Measurements from ENCODE around the gene ALKBH3.

Gene ALKBH3

DNA sequence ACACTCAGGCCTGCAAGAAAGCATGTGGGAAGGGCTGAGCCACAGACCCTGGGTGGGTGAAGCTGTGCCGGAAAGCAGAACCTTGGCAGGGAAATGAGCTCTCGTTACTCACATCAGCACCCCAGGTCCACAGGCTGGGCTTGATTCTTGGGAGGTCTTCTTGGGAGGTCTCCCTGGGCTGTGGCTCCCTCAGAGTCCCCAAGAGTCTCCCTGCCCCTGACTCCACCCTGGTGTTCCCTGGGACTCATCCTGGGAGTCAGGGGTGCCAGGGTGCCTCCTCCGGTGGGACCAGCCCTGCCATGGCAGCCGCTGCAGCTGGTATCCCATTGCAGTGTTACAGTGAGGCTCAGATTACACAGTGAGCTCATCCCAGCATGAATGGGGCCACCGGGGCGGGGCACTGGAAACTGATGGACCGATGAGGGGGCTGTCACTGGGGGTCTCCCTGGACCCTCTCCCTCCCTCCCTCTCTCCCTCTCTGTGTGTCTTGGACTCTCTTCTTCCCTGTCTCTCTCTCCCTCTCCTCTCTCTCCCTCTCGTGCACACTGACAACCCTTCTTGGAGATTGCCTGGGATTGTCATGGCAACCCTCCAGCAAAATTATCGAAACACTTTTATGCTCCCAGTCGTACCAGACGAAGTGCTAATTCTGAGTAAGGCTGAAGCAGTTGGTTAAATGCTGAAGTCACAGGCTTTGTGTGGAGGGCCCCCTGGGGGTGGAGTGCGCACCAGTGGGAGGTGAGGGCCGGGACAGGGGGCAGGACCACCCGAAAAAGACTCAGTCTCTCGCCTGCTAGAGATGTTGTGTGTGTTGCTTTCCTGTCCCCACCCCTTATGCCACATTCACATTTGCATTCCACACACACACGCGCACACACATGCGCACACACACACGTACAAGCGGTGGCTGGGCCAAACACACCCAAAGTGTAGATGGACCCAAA is 53.2 kb downstream of the ALKBH3 start:
- TF ChIP-seq, protein P1, sequence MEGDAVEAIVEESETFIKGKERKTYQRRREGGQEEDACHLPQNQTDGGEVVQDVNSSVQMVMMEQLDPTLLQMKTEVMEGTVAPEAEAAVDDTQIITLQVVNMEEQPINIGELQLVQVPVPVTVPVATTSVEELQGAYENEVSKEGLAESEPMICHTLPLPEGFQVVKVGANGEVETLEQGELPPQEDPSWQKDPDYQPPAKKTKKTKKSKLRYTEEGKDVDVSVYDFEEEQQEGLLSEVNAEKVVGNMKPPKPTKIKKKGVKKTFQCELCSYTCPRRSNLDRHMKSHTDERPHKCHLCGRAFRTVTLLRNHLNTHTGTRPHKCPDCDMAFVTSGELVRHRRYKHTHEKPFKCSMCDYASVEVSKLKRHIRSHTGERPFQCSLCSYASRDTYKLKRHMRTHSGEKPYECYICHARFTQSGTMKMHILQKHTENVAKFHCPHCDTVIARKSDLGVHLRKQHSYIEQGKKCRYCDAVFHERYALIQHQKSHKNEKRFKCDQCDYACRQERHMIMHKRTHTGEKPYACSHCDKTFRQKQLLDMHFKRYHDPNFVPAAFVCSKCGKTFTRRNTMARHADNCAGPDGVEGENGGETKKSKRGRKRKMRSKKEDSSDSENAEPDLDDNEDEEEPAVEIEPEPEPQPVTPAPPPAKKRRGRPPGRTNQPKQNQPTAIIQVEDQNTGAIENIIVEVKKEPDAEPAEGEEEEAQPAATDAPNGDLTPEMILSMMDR (IDR thresholded peaks at IDR 0.05; ENCODE audit: low read depth, low read length): no peak
- peak overlapping the region; percentile 34; the same call in 1 of the 2 replicates for H3K4me3 ChIP-seq (ENCODE audit: low read depth, low read length)

DNA sequence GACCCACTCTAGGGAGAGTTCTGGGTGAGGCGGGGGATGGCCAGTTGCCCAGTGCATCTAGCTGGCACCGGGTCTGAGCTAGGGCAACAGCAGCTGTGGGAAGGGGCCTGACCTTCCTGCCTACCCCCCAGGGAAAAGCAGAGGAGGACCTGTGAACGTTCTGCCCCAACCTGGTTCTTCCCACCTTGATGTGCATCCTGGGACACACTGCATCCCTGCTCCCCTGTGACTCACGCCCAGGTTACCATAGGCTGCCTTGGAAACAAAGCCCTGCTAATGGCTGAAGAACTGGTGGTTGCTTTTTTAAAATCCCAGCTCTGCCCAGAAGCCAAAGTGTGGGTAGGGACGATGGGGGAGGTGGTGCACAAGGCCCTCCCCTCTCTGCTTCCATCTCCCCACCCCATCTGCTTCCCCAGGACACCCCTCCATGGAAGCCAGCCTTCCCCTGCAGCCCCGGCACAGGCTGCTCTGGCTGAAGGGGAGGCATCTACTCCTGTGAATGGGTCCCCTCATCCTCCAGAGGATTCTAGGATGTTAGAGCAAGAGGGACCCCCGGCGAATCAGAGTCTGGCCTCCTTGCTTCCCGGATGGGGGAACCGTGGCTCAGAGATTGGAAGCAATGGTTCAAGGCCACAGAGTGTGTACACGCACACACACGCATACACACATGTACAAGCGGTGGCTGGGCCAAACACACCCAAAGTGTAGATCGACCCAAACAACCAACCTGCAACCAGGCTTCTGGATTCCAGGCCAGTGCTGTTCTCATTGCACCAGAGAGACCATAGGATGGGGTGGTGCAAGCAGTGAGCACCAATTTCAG is 54.2 kb downstream of the ALKBH3 start:
- TF ChIP-seq, protein P1 (IDR thresholded peaks at IDR 0.05; ENCODE audit: low read depth, low read length): no peak

DNA sequence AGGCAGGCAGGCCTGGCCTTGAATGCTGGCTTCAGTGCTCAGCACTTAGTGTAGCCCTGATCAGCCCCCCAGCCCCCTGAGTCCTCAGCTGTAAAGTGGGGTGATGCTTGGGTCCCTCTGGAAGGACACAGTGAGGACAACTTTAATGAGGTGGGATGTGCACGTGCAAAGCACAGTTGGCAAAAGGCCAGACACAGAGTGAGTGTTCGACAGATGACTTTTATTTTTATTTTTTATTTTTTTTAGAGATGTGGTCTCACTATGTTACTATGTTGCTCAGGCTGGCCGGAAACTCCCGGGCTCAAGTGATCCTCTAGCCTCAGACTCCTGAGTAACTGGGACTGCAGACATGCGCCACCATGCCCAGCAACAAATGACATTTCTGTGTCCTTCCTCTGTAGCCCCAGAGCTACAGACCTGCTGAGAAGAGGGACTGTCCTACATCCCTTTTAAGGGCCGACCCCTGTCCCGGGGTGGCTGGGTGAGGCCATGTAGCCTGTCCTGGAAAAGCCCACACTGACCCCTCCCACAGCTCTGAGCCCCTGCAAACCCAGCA is 54.9 kb downstream of the ALKBH3 start:
- no peak overlapping the region for H3K4me3 ChIP-seq (ENCODE audit: low read depth, low read length)
- TF ChIP-seq, protein P1 (IDR thresholded peaks at IDR 0.05; ENCODE audit: low read depth, low read length): no peak

More for the DNA sequence above, 54.2 kb downstream of the ALKBH3 start:
- no peak overlapping the region for H3K4me3 ChIP-seq (ENCODE audit: low read depth, low read length)

DNA sequence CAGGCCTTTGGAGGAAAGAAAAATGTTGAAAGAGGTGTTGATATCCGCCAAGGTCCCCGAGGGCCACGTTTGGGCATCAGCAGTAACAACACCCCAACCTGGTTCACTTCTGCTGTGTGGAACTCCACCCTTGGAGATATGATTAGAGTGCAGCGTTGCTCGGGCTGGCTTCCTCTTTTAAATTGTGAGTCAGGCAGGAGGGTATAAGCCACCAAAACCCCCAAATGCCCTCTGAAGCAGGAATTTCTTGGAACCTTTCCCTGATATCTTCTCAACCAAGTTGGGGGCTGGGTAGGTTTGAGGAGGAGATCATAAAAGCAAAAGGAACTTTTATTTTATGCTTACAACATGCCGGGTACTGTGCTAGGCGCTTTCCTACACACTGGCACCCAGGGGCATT is 55.4 kb downstream of the ALKBH3 start:
- no peak overlapping the region for H3K4me3 ChIP-seq (ENCODE audit: low read depth, low read length)
- TF ChIP-seq, protein P1 (IDR thresholded peaks at IDR 0.05; ENCODE audit: low read depth, low read length): no peak

DNA sequence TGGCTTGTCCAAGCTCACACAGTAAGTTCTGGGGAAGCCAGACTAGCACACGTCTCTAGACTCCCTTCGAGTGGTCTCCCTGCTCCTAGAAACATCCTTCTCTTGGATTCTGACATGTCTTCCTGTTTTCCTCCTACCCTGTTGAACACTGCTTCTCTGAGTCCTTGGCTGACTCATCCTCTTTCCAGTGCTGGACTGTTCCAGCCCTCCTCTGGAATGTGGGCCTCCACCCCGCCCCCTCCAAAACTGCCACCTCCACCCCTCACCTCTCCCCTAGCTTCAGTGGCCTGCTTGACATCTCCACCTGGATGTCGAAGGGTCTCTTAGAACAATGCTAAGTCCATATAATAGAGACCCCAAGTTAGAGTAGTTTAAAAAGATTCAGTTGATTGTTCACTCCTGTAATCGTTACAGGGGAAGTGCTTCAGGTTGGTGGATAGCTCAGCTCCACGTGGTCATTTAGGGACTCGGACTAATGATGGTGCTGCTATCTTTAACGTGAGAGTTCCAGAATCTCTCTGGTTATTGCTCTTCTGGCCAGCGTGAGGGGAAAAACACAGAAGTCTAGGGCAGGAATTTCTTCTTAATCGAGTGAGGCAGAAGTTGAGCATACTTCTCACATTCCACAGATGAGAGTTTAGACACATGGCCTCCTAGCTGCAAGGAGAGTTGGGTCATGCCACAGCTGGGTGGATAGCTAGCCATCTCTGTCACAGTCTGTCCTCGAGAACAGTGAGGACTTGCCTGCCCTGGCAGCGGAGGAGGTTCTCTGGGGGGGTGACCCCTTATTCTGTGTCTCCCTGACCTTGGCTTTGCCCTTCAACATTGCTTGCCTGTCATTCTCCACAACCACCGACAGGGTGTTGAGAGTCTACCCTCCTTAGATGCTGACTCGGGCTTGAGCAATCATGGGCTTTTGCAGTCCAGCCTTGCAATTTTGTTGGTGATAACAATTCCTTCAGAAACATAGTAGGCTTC is 57.1 kb downstream of the ALKBH3 start:
- no peak overlapping the region for H3K4me3 ChIP-seq (ENCODE audit: low read depth, low read length)
- TF ChIP-seq, protein P1 (IDR thresholded peaks at IDR 0.05; ENCODE audit: low read depth, low read length): peak; percentile 31; the same call in 1 of the 2 replicates

DNA sequence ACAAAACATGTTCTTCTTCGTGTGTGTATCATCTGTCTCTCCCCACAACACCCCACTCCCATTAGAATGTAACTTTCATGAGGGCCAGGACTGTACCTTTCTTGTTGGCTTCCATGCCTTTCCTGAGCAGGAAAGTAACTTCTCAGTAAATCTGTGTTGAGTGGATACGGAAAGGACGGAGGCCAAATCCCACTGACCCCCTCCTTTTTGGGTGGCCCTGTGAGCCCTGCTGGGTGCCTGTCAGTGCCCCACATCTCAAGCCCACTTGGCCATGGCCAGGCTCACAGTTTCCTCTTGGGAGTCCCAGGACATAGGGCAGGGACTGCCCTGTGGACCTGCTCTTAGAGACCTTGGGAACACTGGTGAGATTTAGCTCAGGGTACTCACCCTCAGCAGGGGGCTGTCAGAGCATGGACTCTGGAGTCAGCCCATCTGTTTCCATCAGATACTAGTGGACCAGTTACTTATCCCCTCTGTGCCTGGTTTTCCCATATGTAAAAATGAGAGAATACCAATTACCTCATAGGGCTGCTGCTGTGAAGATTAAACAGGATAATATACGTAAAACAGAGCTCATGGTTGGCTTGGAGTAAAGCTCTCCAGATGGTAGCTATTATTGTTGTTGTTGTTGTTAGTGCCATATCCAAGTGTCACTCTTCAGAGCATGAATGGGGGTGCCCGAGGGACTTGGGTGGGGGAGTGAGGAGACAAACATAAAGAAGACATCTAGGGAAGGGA is 60.8 kb downstream of the ALKBH3 start:
- TF ChIP-seq, protein P1 (IDR thresholded peaks at IDR 0.05; ENCODE audit: low read depth, low read length): no peak
- peak overlapping the region; percentile 56 for H3K4me3 ChIP-seq (ENCODE audit: low read depth, low read length)

Measured in WI38 (cell line).